HG02610 (cell line): Measurements from ENCODE around the gene SGMS1.
A peak's percentile ranks its signal among the peaks of the same experiment; 100 is the strongest.

Source experiments
- ATAC-seq: cut with Tn5 transposase; IDR thresholded peaks from one replicate; pipeline ENCODE4 v1.9.1; 2021; ENCODE audit warnings: mild to moderate bottlenecking, moderate library complexity; ENCODE audit not compliant: unreplicated experiment

SGMS1 gene

GRCh38 chr10:50636618-50637579, 13.1 kb upstream of the SGMS1 start:
- peak; percentile 92 for ATAC-seq

- ATAC-seq = no peak
Measured at GRCh38 chr10:50635286-50635685, 11.5 kb upstream of the SGMS1 start.

- no peak for ATAC-seq
Measured at GRCh38 chr10:50634479-50634878, 10.7 kb upstream of the SGMS1 start.

- ATAC-seq = no peak
Measured at GRCh38 chr10:50631052-50631451, 7.3 kb upstream of the SGMS1 start.

- no peak for ATAC-seq
Measured at GRCh38 chr10:50629495-50630122, 5.9 kb upstream of the SGMS1 start.

- no peak for ATAC-seq
Measured at GRCh38 chr10:50627896-50628295, 4.1 kb upstream of the SGMS1 start.

GRCh38 chr10:50627443-50627842, 3.7 kb upstream of the SGMS1 start:
- ATAC-seq = no peak

GRCh38 chr10:50625649-50626132, 1.9 kb upstream of the SGMS1 start:
- no peak for ATAC-seq

- ATAC-seq = peak; percentile 43
Measured at GRCh38 chr10:50624866-50625501, 1.2 kb upstream of the SGMS1 start.

- peak; percentile 62 for ATAC-seq
Measured at GRCh38 chr10:50624413-50624865, 683 bp upstream of the SGMS1 start.

GRCh38 chr10:50622706-50623662, 772 bp downstream of the SGMS1 start:
- ATAC-seq = peak; percentile 10

- ATAC-seq = peak; percentile 17
Measured at GRCh38 chr10:50621968-50622705, 1.6 kb downstream of the SGMS1 start.

- ATAC-seq = no peak
Measured at GRCh38 chr10:50620899-50621298, 2.9 kb downstream of the SGMS1 start.

- ATAC-seq = no peak
Measured at GRCh38 chr10:50619882-50620281, 3.9 kb downstream of the SGMS1 start.

GRCh38 chr10:50619166-50619565, 4.6 kb downstream of the SGMS1 start:
- ATAC-seq = no peak

GRCh38 chr10:50618624-50619023, 5.1 kb downstream of the SGMS1 start:
- ATAC-seq = peak; percentile 31

GRCh38 chr10:50615658-50616057, 8.1 kb downstream of the SGMS1 start:
- no peak for ATAC-seq

GRCh38 chr10:50614444-50615137, 9.2 kb downstream of the SGMS1 start:
- ATAC-seq = no peak
